Loucy (cell line): ENCODE data around the gene B3GLCT.

Source experiments
- H2AFZ ChIP-seq: fragments of 200-600 bp; sonication (generic); 2 replicates; pipeline ENCODE4 v1.6.0; 2016; ENCODE audit warnings: antibody characterized with exemption, mild to moderate bottlenecking, low read length, moderate library complexity
- H3F3A ChIP-seq: fragments of 200-600 bp; 2 replicates; pipeline ENCODE4 v1.6.0; 2016; ENCODE audit warnings: antibody characterized with exemption, low read depth, mild to moderate bottlenecking
- H3K27me3 ChIP-seq: fragments of 200-600 bp; sonication (generic); 2 replicates; pipeline ENCODE4 v1.6.1; 2014; ENCODE audit warnings: low read length, mild to moderate bottlenecking; ENCODE audit not compliant: insufficient read depth, poor library complexity, severe bottlenecking
- H3K36me3 ChIP-seq: fragments of 200-600 bp; sonication (generic); 2 replicates; pipeline ENCODE4 v1.6.1; 2016; ENCODE audit warnings: low read length; ENCODE audit not compliant: insufficient read depth
- H3K4me1 ChIP-seq: fragments of 200-600 bp; sonication (generic); 2 replicates; pipeline ENCODE4 v1.5.1; 2014; ENCODE audit warnings: low read length, mild to moderate bottlenecking; ENCODE audit not compliant: insufficient read depth, poor library complexity, severe bottlenecking
- H3K4me2 ChIP-seq: fragments of 200-600 bp; sonication (generic); 2 replicates; pipeline ENCODE4 v1.6.0; 2014; ENCODE audit warnings: antibody characterized with exemption, low read length, low read depth, mild to moderate bottlenecking; ENCODE audit not compliant: poor library complexity, severe bottlenecking
- H3K4me3 ChIP-seq: fragments of 200-600 bp; sonication (generic); 2 replicates; pipeline ENCODE4 v1.5.1; 2014; ENCODE audit warnings: low read length, mild to moderate bottlenecking, mixed read lengths; ENCODE audit not compliant: poor library complexity, severe bottlenecking
- H3K79me2 ChIP-seq: fragments of 200-600 bp; sonication (generic); 2 replicates; pipeline ENCODE4 v1.6.1; 2014; ENCODE audit warnings: low read length; ENCODE audit not compliant: insufficient read depth
- H3K9ac ChIP-seq: fragments of 200-600 bp; sonication (generic); 2 replicates; pipeline ENCODE4 v1.6.0; 2014; ENCODE audit warnings: mild to moderate bottlenecking, low read depth, low read length, moderate library complexity; ENCODE audit not compliant: poor library complexity, severe bottlenecking
- H3K9me2 ChIP-seq: fragments of 200-600 bp; sonication (generic); replicated peaks from 2 replicates; pipeline ENCODE4 v1.6.1; 2016; ENCODE audit warnings: low read depth, low read length, mixed read lengths
- H3K9me3 ChIP-seq: fragments of 200-600 bp; sonication (generic); 2 replicates; pipeline ENCODE4 v1.6.1; 2014; ENCODE audit warnings: mild to moderate bottlenecking, antibody characterized with exemption, low read length, low read depth; ENCODE audit not compliant: insufficient read depth
- H4K20me1 ChIP-seq: fragments of 200-600 bp; sonication (generic); 2 replicates; pipeline ENCODE4 v1.6.0; 2014; ENCODE audit warnings: antibody characterized with exemption, low read length, mild to moderate bottlenecking; ENCODE audit not compliant: insufficient read depth, poor library complexity, severe bottlenecking
- EZH2phosphoT487 ChIP-seq: fragments of 200-600 bp; IDR thresholded peaks from 2 replicates; pipeline ENCODE4 v1.6.1; 2018; ENCODE audit warnings: antibody characterized with exemption, mild to moderate bottlenecking, moderate library complexity, borderline replicate concordance
- TF ChIP-seq, protein P1 (sequence below): fragments of 200-600 bp; sonication (generic); conservative IDR thresholded peaks from 2 replicates; pipeline ENCODE4 v1.5.1; 2014; ENCODE audit warnings: mild to moderate bottlenecking, antibody characterized with exemption, low read length

The B3GLCT gene

DNA sequence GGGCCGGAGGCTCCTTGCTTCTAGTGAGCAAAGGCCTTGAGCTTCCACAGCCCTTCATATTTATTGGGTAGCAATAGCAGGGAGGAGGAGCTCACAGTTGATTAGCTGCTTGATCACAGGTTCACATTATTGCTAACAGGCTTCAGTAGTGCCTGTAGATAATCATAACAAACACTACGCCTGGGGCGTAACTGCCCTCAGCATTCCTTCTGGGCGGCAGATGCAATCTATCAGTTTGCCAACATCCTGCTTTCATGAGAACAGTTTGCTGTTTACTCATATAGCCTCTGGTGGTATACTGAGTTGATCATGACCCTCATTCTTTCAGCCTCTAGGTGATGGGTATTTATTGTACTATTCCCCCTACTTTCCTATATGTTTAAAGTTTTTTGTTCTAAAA is 149.4 kb downstream of the B3GLCT start:
- Histone ChIP-seq H3K4me3 (no peak overlapping the region), H3K4me2 (no peak overlapping the region), H3K36me3 (no peaks in the 10 kb centered on the region), H4K20me1 (no peaks in the 10 kb centered on the region), H3K9me3 (no peaks in the 10 kb centered on the region), H3K27me3 (no peaks in the 10 kb centered on the region), H3K9me2 (no peaks in the 10 kb centered on the region), H3K9ac (no peak overlapping the region), H3K79me2 (no peaks in the 10 kb centered on the region), H2AFZ (no peak overlapping the region), H3K4me1 (no peaks in the 10 kb centered on the region), H3F3A (no peaks in the 10 kb centered on the region)
- TF ChIP-seq EZH2phosphoT487 = no peak

DNA sequence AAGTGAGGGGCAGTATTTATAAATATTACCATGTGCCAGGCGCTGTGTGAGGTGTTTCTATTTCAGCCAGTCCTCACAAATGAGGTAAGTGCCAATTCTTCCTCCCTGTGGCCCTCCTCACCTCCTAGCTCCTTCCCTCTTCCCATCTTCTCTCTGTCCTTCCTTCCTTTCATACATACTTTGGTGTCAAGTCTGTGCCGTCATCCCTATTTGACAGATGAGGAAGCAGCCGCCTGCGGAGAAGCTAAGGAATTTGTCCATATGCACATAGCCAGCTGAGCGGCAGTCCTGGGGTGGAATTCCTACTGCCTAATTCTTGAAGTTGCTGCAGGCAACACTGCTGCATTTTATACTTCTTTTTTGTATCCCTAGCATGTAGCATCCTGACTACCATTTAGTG is 150.8 kb downstream of the B3GLCT start:
- Histone ChIP-seq H3K9me2 (no peaks in the 10 kb centered on the region), H3K4me3 (no peak overlapping the region), H3K36me3 (no peaks in the 10 kb centered on the region), H2AFZ (no peak overlapping the region), H3K27me3 (no peaks in the 10 kb centered on the region), H3K9me3 (peaks cover 10% of the 10 kb centered on the region; the same call in 1 of the 2 replicates), H3F3A (no peaks in the 10 kb centered on the region), H3K4me1 (no peaks in the 10 kb centered on the region), H4K20me1 (no peaks in the 10 kb centered on the region), H3K79me2 (no peaks in the 10 kb centered on the region), H3K9ac (no peak overlapping the region), H3K4me2 (no peak overlapping the region)
- TF ChIP-seq, protein P1, sequence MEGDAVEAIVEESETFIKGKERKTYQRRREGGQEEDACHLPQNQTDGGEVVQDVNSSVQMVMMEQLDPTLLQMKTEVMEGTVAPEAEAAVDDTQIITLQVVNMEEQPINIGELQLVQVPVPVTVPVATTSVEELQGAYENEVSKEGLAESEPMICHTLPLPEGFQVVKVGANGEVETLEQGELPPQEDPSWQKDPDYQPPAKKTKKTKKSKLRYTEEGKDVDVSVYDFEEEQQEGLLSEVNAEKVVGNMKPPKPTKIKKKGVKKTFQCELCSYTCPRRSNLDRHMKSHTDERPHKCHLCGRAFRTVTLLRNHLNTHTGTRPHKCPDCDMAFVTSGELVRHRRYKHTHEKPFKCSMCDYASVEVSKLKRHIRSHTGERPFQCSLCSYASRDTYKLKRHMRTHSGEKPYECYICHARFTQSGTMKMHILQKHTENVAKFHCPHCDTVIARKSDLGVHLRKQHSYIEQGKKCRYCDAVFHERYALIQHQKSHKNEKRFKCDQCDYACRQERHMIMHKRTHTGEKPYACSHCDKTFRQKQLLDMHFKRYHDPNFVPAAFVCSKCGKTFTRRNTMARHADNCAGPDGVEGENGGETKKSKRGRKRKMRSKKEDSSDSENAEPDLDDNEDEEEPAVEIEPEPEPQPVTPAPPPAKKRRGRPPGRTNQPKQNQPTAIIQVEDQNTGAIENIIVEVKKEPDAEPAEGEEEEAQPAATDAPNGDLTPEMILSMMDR = no peak
- TF ChIP-seq EZH2phosphoT487 = no peak

DNA sequence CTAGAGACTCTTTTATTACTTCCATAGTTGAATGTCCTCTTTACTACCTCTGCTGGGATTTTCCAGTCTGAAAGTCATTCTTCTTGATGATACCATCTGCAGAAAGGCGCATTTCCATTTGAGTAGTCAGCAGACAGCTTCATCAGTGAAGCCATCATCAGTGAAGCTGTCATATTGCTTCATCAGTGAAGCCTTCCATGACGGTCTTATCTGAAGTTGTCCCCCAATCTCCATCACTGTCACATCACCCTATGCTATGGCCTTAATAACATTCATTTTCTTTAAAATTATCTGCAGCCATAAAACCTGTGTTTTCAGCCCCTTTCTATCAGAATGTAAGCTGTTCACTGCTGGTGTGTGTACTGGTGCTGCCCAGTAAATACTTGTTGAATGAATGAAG is 151.6 kb downstream of the B3GLCT start:
- no peak overlapping the region for H3K9ac ChIP-seq
- H3K79me2 ChIP-seq = no peaks in the 10 kb centered on the region
- H3K4me3 ChIP-seq = no peak overlapping the region
- H4K20me1 ChIP-seq = no peaks in the 10 kb centered on the region
- H3K36me3 ChIP-seq = no peaks in the 10 kb centered on the region
- peaks cover 10% of the 10 kb centered on the region; the same call in 1 of the 2 replicates for H3K9me3 ChIP-seq
- H3F3A ChIP-seq = no peaks in the 10 kb centered on the region
- no peaks in the 10 kb centered on the region for H3K9me2 ChIP-seq
- H2AFZ ChIP-seq = no peak overlapping the region
- H3K27me3 ChIP-seq = no peaks in the 10 kb centered on the region
- no peaks in the 10 kb centered on the region for H3K4me1 ChIP-seq
- no peak overlapping the region for H3K4me2 ChIP-seq
- TF ChIP-seq, protein P1 = no peak
- no peak for TF ChIP-seq EZH2phosphoT487

DNA sequence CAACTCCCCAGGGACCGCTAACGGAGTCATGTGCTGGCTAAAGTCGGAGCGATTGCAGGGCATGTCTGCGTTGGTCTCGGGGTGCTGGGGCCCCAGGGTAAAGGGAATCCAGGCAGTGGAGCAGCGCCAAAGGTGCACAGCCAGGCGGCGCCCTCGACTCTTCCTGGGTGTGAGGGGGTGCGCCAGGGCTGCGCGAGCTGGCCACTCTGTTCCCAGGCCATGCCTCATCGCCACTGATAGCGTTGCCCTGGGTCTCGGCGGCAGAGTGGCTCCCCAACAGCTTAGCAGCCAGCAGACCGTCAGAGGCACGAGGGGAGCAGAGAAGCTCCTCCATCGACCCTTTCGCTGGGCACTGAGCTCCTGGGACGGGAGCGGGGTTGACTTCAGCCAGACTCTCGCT is 152.7 kb downstream of the B3GLCT start:
- Histone ChIP-seq H4K20me1 (no peaks in the 10 kb centered on the region), H3K4me3 (no peak overlapping the region), H3K27me3 (no peaks in the 10 kb centered on the region), H2AFZ (no peak overlapping the region), H3K9ac (no peak overlapping the region), H3K4me2 (no peak overlapping the region), H3K9me3 (peaks cover 15% of the 10 kb centered on the region), H3K4me1 (no peaks in the 10 kb centered on the region), H3K79me2 (no peaks in the 10 kb centered on the region), H3K36me3 (no peaks in the 10 kb centered on the region), H3K9me2 (no peaks in the 10 kb centered on the region), H3F3A (no peaks in the 10 kb centered on the region)
- no peak for TF ChIP-seq EZH2phosphoT487
- TF ChIP-seq, protein P1 = no peak
